ENCODE data around the gene N4BP3. TPM values are rescaled to one million over a fixed set of nuclear protein-coding genes. Genes with fewer than 3 reads are reported as not detected.

Gene N4BP3
- total RNA-seq, 1 experiment from 2014 or later: 3.2 TPM

GRCh38 chr5:178069909-178070308 lies 43.4 kb upstream of the N4BP3 start:
- BruUV-seq (replicated peaks): no TSS peak
- Mint-ChIP-seq H3K27me3 (ENCODE audit: insufficient read depth, unreplicated experiment) (no peaks in the 10 kb centered on the region), H3K4me3 (ENCODE audit: unreplicated experiment) (no peak overlapping the region), H3K36me3 (ENCODE audit: insufficient read depth, unreplicated experiment) (no peaks in the 10 kb centered on the region), H3K4me1 (ENCODE audit: low read depth, unreplicated experiment) (no peaks in the 10 kb centered on the region), H3K9me3 (ENCODE audit: unreplicated experiment) (no peaks in the 10 kb centered on the region), H3K27ac (ENCODE audit: unreplicated experiment) (no peak overlapping the region)
- DNase-seq: peak; percentile 43 to 53
- no peaks in the 10 kb centered on the region for H3K9me3 ChIP-seq
- peaks cover 1% of the 10 kb centered on the region; the same call in 1 of the 2 replicates for H3K27me3 ChIP-seq (replicated peaks; ENCODE audit: control insufficient read depth, insufficient read depth, low read length)
- H3K4me1 ChIP-seq: no peaks in the 10 kb centered on the region
- intact Hi-C loops (cut with micrococcal nuclease; ENCODE audit: unreplicated experiment): no loop called here
- CTCF ChIA-PET: no interaction called here
- peak in 1 of 2 experiments; percentile 28 for TF ChIP-seq CTCF (IDR thresholded peaks at IDR 0.05; ENCODE audit: insufficient read depth in 1 of 2, low read depth in 1 of 2, low read length in 1 of 2, severe bottlenecking in 1 of 2, unreplicated experiment in 1 of 2)
- no peaks in the 10 kb centered on the region for H3K36me3 ChIP-seq (ENCODE audit: control insufficient read depth, insufficient read depth, low read length)
- H3K4me3 ChIP-seq (ENCODE audit: low read depth, low read length): no peak overlapping the region
- POLR2A ChIA-PET: no interaction called here

GRCh38 chr5:178071108-178071507 lies 42.2 kb upstream of the N4BP3 start:
- Mint-ChIP-seq H3K27me3 (ENCODE audit: insufficient read depth, unreplicated experiment) (no peaks in the 10 kb centered on the region), H3K36me3 (ENCODE audit: insufficient read depth, unreplicated experiment) (no peaks in the 10 kb centered on the region), H3K9me3 (ENCODE audit: unreplicated experiment) (no peaks in the 10 kb centered on the region), H3K4me1 (ENCODE audit: low read depth, unreplicated experiment) (peaks cover 5% of the 10 kb centered on the region), H3K4me3 (ENCODE audit: unreplicated experiment) (no peak overlapping the region), H3K27ac (ENCODE audit: unreplicated experiment) (no peak overlapping the region)
- no peaks in the 10 kb centered on the region for H3K9me3 ChIP-seq
- no peak overlapping the region for H3K4me3 ChIP-seq (ENCODE audit: low read depth, low read length)
- H3K27me3 ChIP-seq (replicated peaks; ENCODE audit: control insufficient read depth, insufficient read depth, low read length): peaks cover 1% of the 10 kb centered on the region; the same call in 1 of the 2 replicates
- no TSS peak for BruUV-seq (replicated peaks)
- no peaks in the 10 kb centered on the region for H3K4me1 ChIP-seq
- H3K36me3 ChIP-seq (ENCODE audit: control insufficient read depth, insufficient read depth, low read length): no peaks in the 10 kb centered on the region
- POLR2A ChIA-PET: no interaction called here
- intact Hi-C loops (cut with micrococcal nuclease; ENCODE audit: unreplicated experiment): no loop called here
- CTCF ChIA-PET: no interaction called here
- DNase-seq: no peak
- no peak for TF ChIP-seq CTCF (IDR thresholded peaks at IDR 0.05; ENCODE audit: insufficient read depth in 1 of 2, low read depth in 1 of 2, low read length in 1 of 2, severe bottlenecking in 1 of 2, unreplicated experiment in 1 of 2)

- Mint-ChIP-seq H3K9me3 (ENCODE audit: unreplicated experiment) (no peaks in the 10 kb centered on the region), H3K4me3 (ENCODE audit: unreplicated experiment) (no peak overlapping the region), H3K36me3 (ENCODE audit: insufficient read depth, unreplicated experiment) (no peaks in the 10 kb centered on the region), H3K27me3 (ENCODE audit: insufficient read depth, unreplicated experiment) (no peaks in the 10 kb centered on the region), H3K27ac (ENCODE audit: unreplicated experiment) (no peak overlapping the region), H3K4me1 (ENCODE audit: low read depth, unreplicated experiment) (peaks cover 6% of the 10 kb centered on the region)
- H3K4me1 ChIP-seq: no peaks in the 10 kb centered on the region
- no peak for DNase-seq
- intact Hi-C loops (cut with micrococcal nuclease; ENCODE audit: unreplicated experiment): no loop called here
- CTCF ChIA-PET: no interaction called here
- peaks cover 1% of the 10 kb centered on the region; the same call in 1 of the 2 replicates for H3K27me3 ChIP-seq (replicated peaks; ENCODE audit: control insufficient read depth, insufficient read depth, low read length)
- BruUV-seq (replicated peaks): no TSS peak
- TF ChIP-seq CTCF (IDR thresholded peaks at IDR 0.05; ENCODE audit: insufficient read depth in 1 of 2, low read depth in 1 of 2, low read length in 1 of 2, severe bottlenecking in 1 of 2, unreplicated experiment in 1 of 2): no peak
- no peaks in the 10 kb centered on the region for H3K9me3 ChIP-seq
- no peaks in the 10 kb centered on the region for H3K36me3 ChIP-seq (ENCODE audit: control insufficient read depth, insufficient read depth, low read length)
- POLR2A ChIA-PET: no interaction called here
- no peak overlapping the region for H3K4me3 ChIP-seq (ENCODE audit: low read depth, low read length)
Observed at GRCh38 chr5:178072749-178073148, 40.6 kb upstream of the N4BP3 start.

Measured in Caco-2 (cell line).